ENCODE data around the gene CLIP3. TPM values are rescaled to one million over a fixed set of nuclear protein-coding genes. Genes with fewer than 3 reads are reported as not detected.

The CLIP3 gene
- total RNA-seq, 1 donor from 2014 or later = 8.1 TPM

GRCh38 chr19:36001605-36002004, 31.1 kb downstream of the CLIP3 start:
- H3K9me3 ChIP-seq = no peaks in the 10 kb centered on the region
- no peak overlapping the region for H3K27ac ChIP-seq
- no peak overlapping the region for H3K4me3 ChIP-seq
- TF ChIP-seq CTCF (IDR thresholded peaks at IDR 0.05) = no peak
- no peaks in the 10 kb centered on the region for H3K27me3 ChIP-seq (ENCODE audit: low read depth)
- peaks cover 18% of the 10 kb centered on the region for H3K4me1 ChIP-seq
- ATAC-seq (no peak), DNase-seq (no peak)
- intact Hi-C loops (cut with DNase I) = no loop called here
- H3K36me3 ChIP-seq = peaks cover 34% of the 10 kb centered on the region

GRCh38 chr19:35996777-35997176, 35.9 kb downstream of the CLIP3 start:
- intact Hi-C loops (cut with DNase I) = no loop called here
- peaks cover 18% of the 10 kb centered on the region for H3K36me3 ChIP-seq
- TF ChIP-seq CTCF (IDR thresholded peaks at IDR 0.05) = no peak
- peaks cover 39% of the 10 kb centered on the region for H3K4me1 ChIP-seq
- H3K27me3 ChIP-seq (ENCODE audit: low read depth) = no peaks in the 10 kb centered on the region
- no peak overlapping the region for H3K27ac ChIP-seq
- H3K9me3 ChIP-seq = no peaks in the 10 kb centered on the region
- no peak for ATAC-seq
- DNase-seq = no peak
- H3K4me3 ChIP-seq = peak overlapping the region; percentile 93

GRCh38 chr19:35995048-35995993, 37.4 kb downstream of the CLIP3 start, which contains the start of gene SDHAF1:
Gene SDHAF1, plus strand, starts transcription at chr19:35995188. Its CDS starts 87 bp downstream, at chr19:35995275.
- Histone ChIP-seq H3K9me3 (no peaks in the 10 kb centered on the region), H3K27ac (peak within 1 kb of the TSS; percentile 94), H3K36me3 (peaks cover 13% of the 10 kb centered on the region), H3K27me3 (ENCODE audit: low read depth) (no peaks in the 10 kb centered on the region), H3K4me1 (peaks cover 39% of the 10 kb centered on the region), H3K4me3 (peak within 1 kb of the TSS; percentile 93)
- peak; percentile 99 for DNase-seq
- no peak for TF ChIP-seq CTCF (IDR thresholded peaks at IDR 0.05)
- intact Hi-C loops (cut with DNase I) = no loop called here
- peak; percentile 96 to 98 for ATAC-seq

GRCh38 chr19:35993923-35994598, 38.6 kb downstream of the CLIP3 start:
- Histone ChIP-seq H3K9me3 (no peaks in the 10 kb centered on the region), H3K4me1 (peaks cover 28% of the 10 kb centered on the region), H3K27ac (peak overlapping the region; percentile 94), H3K36me3 (peaks cover 13% of the 10 kb centered on the region), H3K4me3 (peak overlapping the region; percentile 93), H3K27me3 (ENCODE audit: low read depth) (no peaks in the 10 kb centered on the region)
- DNase-seq (no peak), ATAC-seq (peak; percentile 2 to 29)
- no peak for TF ChIP-seq CTCF (IDR thresholded peaks at IDR 0.05)
- intact Hi-C loops (cut with DNase I) = no loop called here

- H3K27me3 ChIP-seq (ENCODE audit: low read depth) = no peaks in the 10 kb centered on the region
- ATAC-seq = no peak
- H3K9me3 ChIP-seq = no peaks in the 10 kb centered on the region
- peaks cover 25% of the 10 kb centered on the region for H3K4me1 ChIP-seq
- intact Hi-C loops (cut with DNase I) = no loop called here
- no peak overlapping the region for H3K4me3 ChIP-seq
- no peak overlapping the region for H3K27ac ChIP-seq
- DNase-seq = no peak
- no peak for TF ChIP-seq CTCF (IDR thresholded peaks at IDR 0.05)
- H3K36me3 ChIP-seq = peaks cover 9% of the 10 kb centered on the region
These were observed 39.5 kb downstream of the CLIP3 start for GRCh38 chr19:35992907-35993765.
